Measurements from ENCODE around the gene OTX1.
"Not testable (repeated sequence)": the region's sequence is repeated elsewhere in the genome, so short reads cannot be mapped to it uniquely, and the experiment has no call there.

Gene OTX1

GRCh38 chr2:63050334-63051041, at the start of gene OTX1:
TSS of gene OTX1 (plus strand) at chr2:63050830. CDS start at chr2:63052991, 2,161 bp downstream.
- DNase-seq (ENCODE audit: low spot score) = no peak

GRCh38 chr2:63001576-63001975, 49.1 kb upstream of the OTX1 start:
- no peak for DNase-seq (ENCODE audit: low spot score)

GRCh38 chr2:63003351-63003750, 47.3 kb upstream of the OTX1 start:
- DNase-seq (ENCODE audit: low spot score) = no peak

- no peak for DNase-seq (ENCODE audit: low spot score)
Observed at GRCh38 chr2:63007813-63008458, 42.7 kb upstream of the OTX1 start.

- DNase-seq (ENCODE audit: low spot score) = no peak
Observed at GRCh38 chr2:63008838-63009237, 41.8 kb upstream of the OTX1 start.

GRCh38 chr2:63009490-63009889, 41.1 kb upstream of the OTX1 start:
- no peak for DNase-seq (ENCODE audit: low spot score)

GRCh38 chr2:63012541-63012940, 38.1 kb upstream of the OTX1 start:
- DNase-seq (ENCODE audit: low spot score) = no peak

- DNase-seq (ENCODE audit: low spot score) = no peak
Observed at GRCh38 chr2:63013438-63013837, 37.2 kb upstream of the OTX1 start.

GRCh38 chr2:63015389-63015788, 35.2 kb upstream of the OTX1 start:
- DNase-seq (ENCODE audit: low spot score) = no peak

GRCh38 chr2:63018439-63018838, 32.2 kb upstream of the OTX1 start:
- no peak for DNase-seq (ENCODE audit: low spot score)

- not testable (repeated sequence) for DNase-seq (ENCODE audit: low spot score)
Observed at GRCh38 chr2:63019686-63020085, 30.9 kb upstream of the OTX1 start.

GRCh38 chr2:63023444-63023843, 27.2 kb upstream of the OTX1 start:
- DNase-seq (ENCODE audit: low spot score) = peak; percentile 60

- no peak for DNase-seq (ENCODE audit: low spot score)
Observed at GRCh38 chr2:63027220-63027619, 23.4 kb upstream of the OTX1 start.

- DNase-seq (ENCODE audit: low spot score) = peak; percentile 71
Observed at GRCh38 chr2:63029058-63029457, 21.6 kb upstream of the OTX1 start.

GRCh38 chr2:63034526-63034925, 16.1 kb upstream of the OTX1 start:
- no peak for DNase-seq (ENCODE audit: low spot score)

GRCh38 chr2:63035169-63035568, 15.5 kb upstream of the OTX1 start:
- DNase-seq (ENCODE audit: low spot score) = peak; percentile 97

- DNase-seq (ENCODE audit: low spot score) = no peak
Observed at GRCh38 chr2:63035660-63036059, 15.0 kb upstream of the OTX1 start.

GRCh38 chr2:63038034-63038433, 12.6 kb upstream of the OTX1 start:
- DNase-seq (ENCODE audit: low spot score) = no peak

GRCh38 chr2:63040586-63040985, 10.0 kb upstream of the OTX1 start:
- no peak for DNase-seq (ENCODE audit: low spot score)

- DNase-seq (ENCODE audit: low spot score) = no peak
Observed at GRCh38 chr2:63041592-63041991, 9.0 kb upstream of the OTX1 start.

- no peak for DNase-seq (ENCODE audit: low spot score)
Observed at GRCh38 chr2:63044362-63045327, 6.0 kb upstream of the OTX1 start.

- no peak for DNase-seq (ENCODE audit: low spot score)
Observed at GRCh38 chr2:63046552-63046951, 4.1 kb upstream of the OTX1 start.

- no peak for DNase-seq (ENCODE audit: low spot score)
Observed at GRCh38 chr2:63046961-63047320, 3.7 kb upstream of the OTX1 start.
